HEK293 (cell line): Measurements from ENCODE around the gene EML1.
A peak's percentile ranks its signal among the peaks of the same experiment; 100 is the strongest.

ENCODE experiments used
- CTCF ChIA-PET: fragments of 350-600 bp; formaldehyde crosslinking; extraction: SDS; loops from one replicate; lab custom pipeline; 2021; ENCODE audit warnings: antibody characterized with exemption; lab: Yijun Ruan, JAX
- POLR2A ChIA-PET: fragments of 300-600 bp; formaldehyde crosslinking; extraction: SDS; loops from one replicate; lab custom pipeline; 2020; ENCODE audit warnings: antibody characterized with exemption, inconsistent platforms; lab: Yijun Ruan, JAX
- H3K27ac ChIP-seq: fragments of 200-500 bp; sonication (Bioruptor generic); 2 replicates; pipeline ENCODE4 v1.5.1; 2014; ENCODE audit warnings: low read depth, low read length, control low read depth, inconsistent platforms; ENCODE audit errors: extremely low read depth
- H3K36me3 ChIP-seq, 2 experiments: fragments of 200-500 bp in 1 of 2; sonication (Bioruptor generic) in 1 of 2; 1 replicate in 1 of 2; 2 replicates in 1 of 2; pipeline ENCODE4 v1.5.1; 2014 to 2017; ENCODE audit warnings: inconsistent platforms in 2 of 2, low read length in 2 of 2; ENCODE audit not compliant: control insufficient read depth in 2 of 2, insufficient read depth in 1 of 2
- H3K4me1 ChIP-seq: fragments of 200-500 bp; sonication (Bioruptor generic); 2 replicates; pipeline ENCODE4 v1.5.1; 2014; ENCODE audit warnings: mild to moderate bottlenecking, low read length, inconsistent platforms; ENCODE audit not compliant: control insufficient read depth, insufficient read depth
- H3K4me3 ChIP-seq: 2 replicates; pipeline ENCODE4 v1.5.1; 2011; ENCODE audit warnings: low read depth, mild to moderate bottlenecking, control low read depth, low read length, moderate library complexity
- H3K9me3 ChIP-seq: fragments of 200-500 bp; sonication (Bioruptor generic); 2 replicates; pipeline ENCODE4 v1.5.1; 2014; ENCODE audit warnings: low read depth, low read length, inconsistent platforms; ENCODE audit not compliant: control insufficient read depth, insufficient read depth
- KLF16 ChIP-seq: fragments of 450-650 bp; formaldehyde crosslinking; IDR thresholded peaks from 2 replicates; pipeline ENCODE4 v1.5.1; 2017; ENCODE audit warnings: missing biosample characterization, missing genetic modification characterization
- KLF9 ChIP-seq: fragments of 450-650 bp; formaldehyde crosslinking; IDR thresholded peaks from 2 replicates; pipeline ENCODE4 v1.5.1; 2016; ENCODE audit warnings: missing biosample characterization, missing genetic modification characterization, low read depth
- OSR2 ChIP-seq: fragments of 450-650 bp; formaldehyde crosslinking; IDR thresholded peaks from 2 replicates; pipeline ENCODE4 v1.5.1; 2016; ENCODE audit warnings: missing biosample characterization, missing genetic modification characterization
- TCF7L2 ChIP-seq: IDR thresholded peaks from 2 replicates; pipeline ENCODE4 v1.6.1; 2011; ENCODE audit warnings: low read depth, mild to moderate bottlenecking, inconsistent platforms, low read length, moderate library complexity, borderline replicate concordance
- ZBTB1 ChIP-seq: fragments of 450-650 bp; formaldehyde crosslinking; IDR thresholded peaks from 2 replicates; pipeline ENCODE4 v1.5.1; 2016; ENCODE audit warnings: missing biosample characterization, missing genetic modification characterization
- ZBTB21 ChIP-seq: fragments of 450-650 bp; formaldehyde crosslinking; IDR thresholded peaks from 2 replicates; pipeline ENCODE4 v1.5.1; 2017; ENCODE audit warnings: missing biosample characterization, missing genetic modification characterization
- ZBTB48 ChIP-seq: fragments of 450-650 bp; formaldehyde crosslinking; IDR thresholded peaks from 2 replicates; pipeline ENCODE4 v1.5.1; 2016; ENCODE audit warnings: missing biosample characterization, missing genetic modification characterization
- ZBTB8A ChIP-seq: fragments of 450-650 bp; formaldehyde crosslinking; IDR thresholded peaks from 2 replicates; pipeline ENCODE4 v1.5.1; 2016; ENCODE audit warnings: missing biosample characterization, missing genetic modification characterization
- ZNF146 ChIP-seq: fragments of 450-650 bp; formaldehyde crosslinking; IDR thresholded peaks from 2 replicates; pipeline ENCODE4 v1.5.1; 2016; ENCODE audit warnings: missing biosample characterization, missing genetic modification characterization
- ZNF223 ChIP-seq: fragments of 450-650 bp; formaldehyde crosslinking; IDR thresholded peaks from 2 replicates; pipeline ENCODE4 v1.5.1; 2016; ENCODE audit warnings: missing biosample characterization, missing genetic modification characterization
- ZNF248 ChIP-seq: fragments of 450-650 bp; formaldehyde crosslinking; IDR thresholded peaks from 2 replicates; pipeline ENCODE4 v1.5.1; 2017; ENCODE audit warnings: missing biosample characterization, missing genetic modification characterization
- ZNF26 ChIP-seq: fragments of 450-650 bp; formaldehyde crosslinking; IDR thresholded peaks from 2 replicates; pipeline ENCODE4 v1.5.1; 2016; ENCODE audit warnings: missing biosample characterization, missing genetic modification characterization
- ZNF561 ChIP-seq: fragments of 450-650 bp; IDR thresholded peaks from 2 replicates; pipeline ENCODE4 v1.5.1; 2018; ENCODE audit warnings: missing biosample characterization, missing genetic modification characterization, borderline replicate concordance
- ZNF600 ChIP-seq: fragments of 450-650 bp; formaldehyde crosslinking; IDR thresholded peaks from 2 replicates; pipeline ENCODE4 v1.5.1; 2016; ENCODE audit warnings: missing biosample characterization, missing genetic modification characterization
- ZNF747 ChIP-seq: fragments of 450-650 bp; formaldehyde crosslinking; IDR thresholded peaks from 2 replicates; pipeline ENCODE4 v1.5.1; 2016; ENCODE audit warnings: missing biosample characterization, missing genetic modification characterization
- ZSCAN4 ChIP-seq: fragments of 450-650 bp; formaldehyde crosslinking; IDR thresholded peaks from 2 replicates; pipeline ENCODE4 v1.5.1; 2017; ENCODE audit warnings: missing biosample characterization, missing genetic modification characterization
- TF ChIP-seq, protein P1 (sequence below): fragments of 450-650 bp; formaldehyde crosslinking; IDR thresholded peaks from 2 replicates; pipeline ENCODE4 v1.5.1; 2017; ENCODE audit warnings: missing biosample characterization, missing genetic modification characterization
- TF ChIP-seq, protein P2 (sequence below): fragments of 450-650 bp; formaldehyde crosslinking; IDR thresholded peaks from 2 replicates; pipeline ENCODE4 v1.5.1; 2017; ENCODE audit warnings: missing biosample characterization, missing genetic modification characterization
- TF ChIP-seq, protein P3 (sequence below): fragments of 450-650 bp; formaldehyde crosslinking; IDR thresholded peaks from 2 replicates; pipeline ENCODE4 v1.5.1; 2016; ENCODE audit warnings: missing biosample characterization, missing genetic modification characterization
- TF ChIP-seq, protein P4 (sequence below): fragments of 450-650 bp; IDR thresholded peaks from 2 replicates; pipeline ENCODE4 v1.5.1; 2018; ENCODE audit warnings: missing biosample characterization, mild to moderate bottlenecking, missing genetic modification characterization

Gene EML1

GRCh38 chr14:99774556-99775307 lies 18.5 kb upstream of the EML1 start:
- H3K9me3 ChIP-seq, result peaks cover 2% of the 10 kb centered on the region
- no peak overlapping the region for H3K27ac ChIP-seq
- TF ChIP-seq, protein P1, sequence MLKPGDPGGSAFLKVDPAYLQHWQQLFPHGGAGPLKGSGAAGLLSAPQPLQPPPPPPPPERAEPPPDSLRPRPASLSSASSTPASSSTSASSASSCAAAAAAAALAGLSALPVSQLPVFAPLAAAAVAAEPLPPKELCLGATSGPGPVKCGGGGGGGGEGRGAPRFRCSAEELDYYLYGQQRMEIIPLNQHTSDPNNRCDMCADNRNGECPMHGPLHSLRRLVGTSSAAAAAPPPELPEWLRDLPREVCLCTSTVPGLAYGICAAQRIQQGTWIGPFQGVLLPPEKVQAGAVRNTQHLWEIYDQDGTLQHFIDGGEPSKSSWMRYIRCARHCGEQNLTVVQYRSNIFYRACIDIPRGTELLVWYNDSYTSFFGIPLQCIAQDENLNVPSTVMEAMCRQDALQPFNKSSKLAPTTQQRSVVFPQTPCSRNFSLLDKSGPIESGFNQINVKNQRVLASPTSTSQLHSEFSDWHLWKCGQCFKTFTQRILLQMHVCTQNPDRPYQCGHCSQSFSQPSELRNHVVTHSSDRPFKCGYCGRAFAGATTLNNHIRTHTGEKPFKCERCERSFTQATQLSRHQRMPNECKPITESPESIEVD (tag by site-specific recombination), result peak; percentile 52; the same call in 1 of the 2 replicates
- TF ChIP-seq ZNF146 (tag by site-specific recombination), result no peak
- 0 out of 2 replicates have a peak, but pooled peaks have one; percentile 21 for TF ChIP-seq ZNF223 (tag by site-specific recombination)
- no peak for TF ChIP-seq ZNF26 (tag by site-specific recombination)
- no peak for TF ChIP-seq KLF16 (tag by site-specific recombination)
- no peak for TF ChIP-seq ZNF248 (tag by site-specific recombination)
- peak; percentile 62 for TF ChIP-seq ZBTB48 (tag by site-specific recombination)
- TF ChIP-seq ZBTB8A (tag by site-specific recombination), result 0 out of 2 replicates have a peak, but pooled peaks have one; percentile 10
- H3K4me1 ChIP-seq, result peaks cover 7% of the 10 kb centered on the region; the same call in 1 of the 2 replicates
- ChIA-PET CTCF (interaction anchor here (0.9 kb wide), 1 partner anchor 10 kb away, joined by 3 read pairs; no protein-coding TSS in a partner anchor), POLR2A (interaction anchor here (1.1 kb wide), 1 partner anchor 20 kb away, joined by 3 read pairs; no protein-coding TSS in a partner anchor)
- no peak overlapping the region for H3K4me3 ChIP-seq
- no peaks in the 10 kb centered on the region for H3K36me3 ChIP-seq

- no peaks in the 10 kb centered on the region for H3K36me3 ChIP-seq
- ChIA-PET CTCF (interaction anchor here (0.9 kb wide), 1 partner anchor 9 kb away, joined by 3 read pairs; no protein-coding TSS in a partner anchor), POLR2A (no interaction called here)
- no peak for TF ChIP-seq ZNF747 (tag by site-specific recombination)
- peak; percentile 38; the same call in 1 of the 2 replicates for TF ChIP-seq ZNF600
- no peak overlapping the region for H3K4me3 ChIP-seq
- peaks cover 2% of the 10 kb centered on the region for H3K9me3 ChIP-seq
- no peak overlapping the region for H3K27ac ChIP-seq
- peaks cover 7% of the 10 kb centered on the region; the same call in 1 of the 2 replicates for H3K4me1 ChIP-seq
Observed at GRCh38 chr14:99775351-99775750, 17.9 kb upstream of the EML1 start.

- ChIA-PET CTCF (no interaction called here), POLR2A (no interaction called here)
- peaks cover 3% of the 10 kb centered on the region; the same call in 1 of the 2 replicates for H3K4me1 ChIP-seq
- H3K4me3 ChIP-seq, result no peak overlapping the region
- H3K36me3 ChIP-seq, result no peaks in the 10 kb centered on the region
- no peak overlapping the region for H3K27ac ChIP-seq
- peaks cover 2% of the 10 kb centered on the region for H3K9me3 ChIP-seq
- TF ChIP-seq ZNF561 (tag by site-specific recombination) (no peak), TCF7L2 (no peak), OSR2 (tag by site-specific recombination) (no peak), KLF9 (no peak), ZBTB21 (no peak), ZBTB1 (no peak), ZSCAN4 (tag by site-specific recombination) (no peak)
- TF ChIP-seq, protein P2, sequence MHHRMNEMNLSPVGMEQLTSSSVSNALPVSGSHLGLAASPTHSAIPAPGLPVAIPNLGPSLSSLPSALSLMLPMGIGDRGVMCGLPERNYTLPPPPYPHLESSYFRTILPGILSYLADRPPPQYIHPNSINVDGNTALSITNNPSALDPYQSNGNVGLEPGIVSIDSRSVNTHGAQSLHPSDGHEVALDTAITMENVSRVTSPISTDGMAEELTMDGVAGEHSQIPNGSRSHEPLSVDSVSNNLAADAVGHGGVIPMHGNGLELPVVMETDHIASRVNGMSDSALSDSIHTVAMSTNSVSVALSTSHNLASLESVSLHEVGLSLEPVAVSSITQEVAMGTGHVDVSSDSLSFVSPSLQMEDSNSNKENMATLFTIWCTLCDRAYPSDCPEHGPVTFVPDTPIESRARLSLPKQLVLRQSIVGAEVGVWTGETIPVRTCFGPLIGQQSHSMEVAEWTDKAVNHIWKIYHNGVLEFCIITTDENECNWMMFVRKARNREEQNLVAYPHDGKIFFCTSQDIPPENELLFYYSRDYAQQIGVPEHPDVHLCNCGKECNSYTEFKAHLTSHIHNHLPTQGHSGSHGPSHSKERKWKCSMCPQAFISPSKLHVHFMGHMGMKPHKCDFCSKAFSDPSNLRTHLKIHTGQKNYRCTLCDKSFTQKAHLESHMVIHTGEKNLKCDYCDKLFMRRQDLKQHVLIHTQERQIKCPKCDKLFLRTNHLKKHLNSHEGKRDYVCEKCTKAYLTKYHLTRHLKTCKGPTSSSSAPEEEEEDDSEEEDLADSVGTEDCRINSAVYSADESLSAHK (tag by site-specific recombination), result no peak
- TF ChIP-seq, protein P3, sequence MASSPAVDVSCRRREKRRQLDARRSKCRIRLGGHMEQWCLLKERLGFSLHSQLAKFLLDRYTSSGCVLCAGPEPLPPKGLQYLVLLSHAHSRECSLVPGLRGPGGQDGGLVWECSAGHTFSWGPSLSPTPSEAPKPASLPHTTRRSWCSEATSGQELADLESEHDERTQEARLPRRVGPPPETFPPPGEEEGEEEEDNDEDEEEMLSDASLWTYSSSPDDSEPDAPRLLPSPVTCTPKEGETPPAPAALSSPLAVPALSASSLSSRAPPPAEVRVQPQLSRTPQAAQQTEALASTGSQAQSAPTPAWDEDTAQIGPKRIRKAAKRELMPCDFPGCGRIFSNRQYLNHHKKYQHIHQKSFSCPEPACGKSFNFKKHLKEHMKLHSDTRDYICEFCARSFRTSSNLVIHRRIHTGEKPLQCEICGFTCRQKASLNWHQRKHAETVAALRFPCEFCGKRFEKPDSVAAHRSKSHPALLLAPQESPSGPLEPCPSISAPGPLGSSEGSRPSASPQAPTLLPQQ (tag by site-specific recombination), result no peak
- TF ChIP-seq, protein P4, sequence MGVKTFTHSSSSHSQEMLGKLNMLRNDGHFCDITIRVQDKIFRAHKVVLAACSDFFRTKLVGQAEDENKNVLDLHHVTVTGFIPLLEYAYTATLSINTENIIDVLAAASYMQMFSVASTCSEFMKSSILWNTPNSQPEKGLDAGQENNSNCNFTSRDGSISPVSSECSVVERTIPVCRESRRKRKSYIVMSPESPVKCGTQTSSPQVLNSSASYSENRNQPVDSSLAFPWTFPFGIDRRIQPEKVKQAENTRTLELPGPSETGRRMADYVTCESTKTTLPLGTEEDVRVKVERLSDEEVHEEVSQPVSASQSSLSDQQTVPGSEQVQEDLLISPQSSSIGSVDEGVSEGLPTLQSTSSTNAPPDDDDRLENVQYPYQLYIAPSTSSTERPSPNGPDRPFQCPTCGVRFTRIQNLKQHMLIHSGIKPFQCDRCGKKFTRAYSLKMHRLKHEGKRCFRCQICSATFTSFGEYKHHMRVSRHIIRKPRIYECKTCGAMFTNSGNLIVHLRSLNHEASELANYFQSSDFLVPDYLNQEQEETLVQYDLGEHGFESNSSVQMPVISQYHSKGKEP, result no peak
Observed at GRCh38 chr14:99777951-99778350, 15.3 kb upstream of the EML1 start.
